ENCODE data around the gene HOXA11. TPM values are rescaled to one million over a fixed set of nuclear protein-coding genes. Genes with fewer than 3 reads are reported as not detected.

Gene HOXA11
- total and polyA plus RNA-seq, 2 donors from 2014 or later: 5.2 to 5.5 TPM

DNA sequence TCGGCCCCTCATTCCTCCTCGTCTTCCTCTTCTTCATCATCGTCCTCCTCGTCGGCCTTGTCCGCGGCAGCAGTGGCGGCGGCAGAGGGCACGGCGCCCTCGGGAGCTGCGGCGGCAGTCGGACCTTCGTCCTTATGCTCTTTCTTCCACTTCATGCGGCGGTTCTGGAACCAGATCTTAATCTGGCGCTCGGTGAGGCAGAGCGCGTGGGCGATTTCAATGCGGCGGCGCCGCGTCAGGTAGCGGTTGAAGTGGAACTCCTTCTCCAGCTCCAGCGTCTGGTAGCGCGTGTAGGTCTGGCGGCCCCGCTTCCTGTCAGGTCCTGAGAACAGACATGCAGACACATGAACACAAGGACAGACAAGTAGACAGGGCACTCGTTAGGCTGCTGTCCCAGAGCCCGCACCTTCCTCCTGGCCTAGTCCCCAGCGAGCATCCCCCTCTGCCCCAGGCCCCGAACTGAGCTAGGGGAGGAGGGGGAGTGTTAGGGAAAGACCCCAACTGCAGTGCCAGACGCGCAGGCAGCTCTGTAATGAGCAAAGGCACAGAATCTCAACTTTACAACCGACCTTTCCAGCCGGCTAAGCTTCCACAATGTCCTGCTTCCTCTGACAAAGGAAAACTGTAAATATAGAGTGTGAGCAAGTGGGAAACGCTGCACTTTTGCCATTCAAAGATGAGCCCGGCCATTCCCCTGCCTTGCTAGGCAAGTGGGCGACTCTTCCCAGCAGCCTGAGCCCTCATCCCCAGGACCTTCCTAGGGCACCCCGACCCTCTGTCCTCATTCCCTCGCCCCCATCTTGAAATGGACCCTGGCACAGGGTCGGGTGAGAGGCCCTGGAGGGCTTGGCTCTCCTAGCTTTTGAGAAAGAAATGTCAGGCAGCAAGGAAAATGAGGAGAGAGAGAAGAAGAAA lies 29.9 kb downstream of the HOXA11 start:
- Histone ChIP-seq H3K9me3 (ENCODE audit: control insufficient read depth in 2 of 3, insufficient read depth in 1 of 3, low read length in 3 of 3) (no peaks in the 10 kb centered on the region), H3K4me3 (ENCODE audit: low read length in 3 of 3) (peak overlapping the region; percentile 78 to 83 (median 82)), H3K9ac (ENCODE audit: low read length in 3 of 3) (peak overlapping the region; percentile 69 to 85 (median 75)), H3K36me3 (ENCODE audit: control insufficient read depth in 2 of 3, insufficient read depth in 3 of 3, low read length in 3 of 3) (no peaks in the 10 kb centered on the region), H3K4me1 (ENCODE audit: control insufficient read depth in 2 of 3, insufficient read depth in 2 of 3, low read depth in 1 of 3, low read length in 3 of 3) (peaks cover 0 to 19% (median 10%) of the 10 kb centered on the region in 3 donors), H3K27ac (ENCODE audit: low read depth in 2 of 2, low read length in 2 of 2) (peak overlapping the region; percentile 97 to 98), H3K27me3 (ENCODE audit: control insufficient read depth, insufficient read depth, low read length) (no peaks in the 10 kb centered on the region)
- DNase-seq (peak in 3 of 5 donors; percentile 72 to 81 (median 76)), FAIRE-seq (no peak)
- TF ChIP-seq, protein P1, sequence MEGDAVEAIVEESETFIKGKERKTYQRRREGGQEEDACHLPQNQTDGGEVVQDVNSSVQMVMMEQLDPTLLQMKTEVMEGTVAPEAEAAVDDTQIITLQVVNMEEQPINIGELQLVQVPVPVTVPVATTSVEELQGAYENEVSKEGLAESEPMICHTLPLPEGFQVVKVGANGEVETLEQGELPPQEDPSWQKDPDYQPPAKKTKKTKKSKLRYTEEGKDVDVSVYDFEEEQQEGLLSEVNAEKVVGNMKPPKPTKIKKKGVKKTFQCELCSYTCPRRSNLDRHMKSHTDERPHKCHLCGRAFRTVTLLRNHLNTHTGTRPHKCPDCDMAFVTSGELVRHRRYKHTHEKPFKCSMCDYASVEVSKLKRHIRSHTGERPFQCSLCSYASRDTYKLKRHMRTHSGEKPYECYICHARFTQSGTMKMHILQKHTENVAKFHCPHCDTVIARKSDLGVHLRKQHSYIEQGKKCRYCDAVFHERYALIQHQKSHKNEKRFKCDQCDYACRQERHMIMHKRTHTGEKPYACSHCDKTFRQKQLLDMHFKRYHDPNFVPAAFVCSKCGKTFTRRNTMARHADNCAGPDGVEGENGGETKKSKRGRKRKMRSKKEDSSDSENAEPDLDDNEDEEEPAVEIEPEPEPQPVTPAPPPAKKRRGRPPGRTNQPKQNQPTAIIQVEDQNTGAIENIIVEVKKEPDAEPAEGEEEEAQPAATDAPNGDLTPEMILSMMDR (IDR thresholded peaks at IDR 0.05; ENCODE audit: borderline replicate concordance, extremely low read depth, insufficient read depth): no peak
- intact Hi-C loops (cut with DNase I): loop anchor here (10.0 kb wide), 1 partner anchor 780 kb away; no protein-coding TSS in a partner anchor

DNA sequence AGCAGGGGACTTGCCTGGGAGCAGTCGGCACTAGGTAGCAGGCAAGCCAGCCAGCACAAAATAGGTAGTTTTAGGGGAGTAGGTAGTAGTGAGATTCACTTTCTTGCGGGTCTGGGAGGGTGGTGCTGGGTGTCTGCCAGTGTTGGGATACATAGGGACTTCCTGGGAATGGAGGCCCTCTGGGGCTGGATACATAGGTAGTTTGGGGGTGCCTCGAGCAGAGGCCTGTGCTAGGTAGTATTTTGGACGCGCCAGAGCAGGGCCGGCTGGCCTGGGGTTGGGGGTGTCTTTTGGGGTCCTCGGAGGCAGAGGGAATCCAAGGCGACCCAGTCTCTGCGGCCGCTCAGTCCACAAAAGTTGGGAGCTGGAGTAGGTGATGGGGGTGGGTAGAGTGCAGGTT lies 30.7 kb downstream of the HOXA11 start:
- FAIRE-seq (no peak), DNase-seq (peak in 2 of 5 donors; percentile 44 to 63)
- TF ChIP-seq, protein P1 (IDR thresholded peaks at IDR 0.05; ENCODE audit: borderline replicate concordance, extremely low read depth, insufficient read depth): no peak
- intact Hi-C loops (cut with DNase I): loop anchor here (10.0 kb wide), 1 partner anchor 780 kb away; no protein-coding TSS in a partner anchor
- Histone ChIP-seq H3K4me1 (ENCODE audit: control insufficient read depth in 2 of 3, insufficient read depth in 2 of 3, low read depth in 1 of 3, low read length in 3 of 3) (peaks cover 0 to 19% (median 10%) of the 10 kb centered on the region in 3 donors), H3K36me3 (ENCODE audit: control insufficient read depth in 2 of 3, insufficient read depth in 3 of 3, low read length in 3 of 3) (no peaks in the 10 kb centered on the region), H3K27me3 (ENCODE audit: control insufficient read depth, insufficient read depth, low read length) (no peaks in the 10 kb centered on the region), H3K9ac (ENCODE audit: low read length in 3 of 3) (peak overlapping the region in 2 of 3 donors; percentile 16 to 85), H3K9me3 (ENCODE audit: control insufficient read depth in 2 of 3, insufficient read depth in 1 of 3, low read length in 3 of 3) (no peaks in the 10 kb centered on the region), H3K4me3 (ENCODE audit: low read length in 3 of 3) (peak overlapping the region in 1 of 3 donors; percentile 83), H3K27ac (ENCODE audit: low read depth in 2 of 2, low read length in 2 of 2) (peak overlapping the region; percentile 97 to 98)

- FAIRE-seq (no peak), DNase-seq (peak in 1 of 5 donors; percentile 44)
- Histone ChIP-seq H3K27ac (ENCODE audit: low read depth in 2 of 2, low read length in 2 of 2) (peak overlapping the region; percentile 97 to 98), H3K9ac (ENCODE audit: low read length in 3 of 3) (peak overlapping the region in 2 of 3 donors; percentile 16 to 85), H3K36me3 (ENCODE audit: control insufficient read depth in 2 of 3, insufficient read depth in 3 of 3, low read length in 3 of 3) (no peaks in the 10 kb centered on the region), H3K4me3 (ENCODE audit: low read length in 3 of 3) (peak overlapping the region in 2 of 3 donors; percentile 47 to 83), H3K27me3 (ENCODE audit: control insufficient read depth, insufficient read depth, low read length) (no peaks in the 10 kb centered on the region), H3K9me3 (ENCODE audit: control insufficient read depth in 2 of 3, insufficient read depth in 1 of 3, low read length in 3 of 3) (no peaks in the 10 kb centered on the region), H3K4me1 (ENCODE audit: control insufficient read depth in 2 of 3, insufficient read depth in 2 of 3, low read depth in 1 of 3, low read length in 3 of 3) (peaks cover 0 to 22% (median 10%) of the 10 kb centered on the region in 3 donors)
- intact Hi-C loops (cut with DNase I): loop anchor here (10.0 kb wide), 1 partner anchor 779 kb away; no protein-coding TSS in a partner anchor
- TF ChIP-seq, protein P1 (IDR thresholded peaks at IDR 0.05; ENCODE audit: borderline replicate concordance, extremely low read depth, insufficient read depth): no peak
Observed at GRCh38 chr7:27153526-27153925, 31.5 kb downstream of the HOXA11 start.

Data from kidney (tissue), 14 donors.